Suppressor macrophage (primary cell): ENCODE data around the gene RALY.
A peak's percentile ranks its signal among the peaks of the same experiment; 100 is the strongest.

Source experiments
- DNase-seq, 4 experiments: peaks; one replicate each; pipeline ENCODE4 v3.0.0-alpha.2; 2020 to 2022

Gene RALY

GRCh38 chr20:33986560-33987216 is 7.0 kb upstream of the RALY start:
- DNase-seq, result no peak

- no peak for DNase-seq
These were observed 3.6 kb upstream of the RALY start for GRCh38 chr20:33990075-33990474.

DNA sequence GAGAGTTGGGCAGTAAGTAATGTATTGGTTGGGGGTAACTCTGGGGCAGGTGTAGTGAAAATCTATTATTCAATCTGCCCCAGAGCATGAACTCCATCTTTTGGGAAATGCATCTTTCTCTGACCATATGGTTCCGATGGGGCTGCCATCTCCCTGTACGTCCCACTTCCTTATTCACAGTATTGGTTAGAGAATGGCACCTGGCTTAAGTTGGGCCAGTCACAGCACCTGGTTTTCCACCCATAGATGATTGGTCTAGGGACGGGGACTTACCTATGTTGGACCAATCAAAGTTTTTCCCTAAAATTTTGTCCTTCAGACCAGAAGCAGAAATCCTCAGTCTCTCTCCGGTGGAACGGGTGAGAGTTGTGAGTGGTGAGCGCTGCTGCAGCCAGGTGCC is 2.2 kb upstream of the RALY start:
- DNase-seq, result no peak

DNA sequence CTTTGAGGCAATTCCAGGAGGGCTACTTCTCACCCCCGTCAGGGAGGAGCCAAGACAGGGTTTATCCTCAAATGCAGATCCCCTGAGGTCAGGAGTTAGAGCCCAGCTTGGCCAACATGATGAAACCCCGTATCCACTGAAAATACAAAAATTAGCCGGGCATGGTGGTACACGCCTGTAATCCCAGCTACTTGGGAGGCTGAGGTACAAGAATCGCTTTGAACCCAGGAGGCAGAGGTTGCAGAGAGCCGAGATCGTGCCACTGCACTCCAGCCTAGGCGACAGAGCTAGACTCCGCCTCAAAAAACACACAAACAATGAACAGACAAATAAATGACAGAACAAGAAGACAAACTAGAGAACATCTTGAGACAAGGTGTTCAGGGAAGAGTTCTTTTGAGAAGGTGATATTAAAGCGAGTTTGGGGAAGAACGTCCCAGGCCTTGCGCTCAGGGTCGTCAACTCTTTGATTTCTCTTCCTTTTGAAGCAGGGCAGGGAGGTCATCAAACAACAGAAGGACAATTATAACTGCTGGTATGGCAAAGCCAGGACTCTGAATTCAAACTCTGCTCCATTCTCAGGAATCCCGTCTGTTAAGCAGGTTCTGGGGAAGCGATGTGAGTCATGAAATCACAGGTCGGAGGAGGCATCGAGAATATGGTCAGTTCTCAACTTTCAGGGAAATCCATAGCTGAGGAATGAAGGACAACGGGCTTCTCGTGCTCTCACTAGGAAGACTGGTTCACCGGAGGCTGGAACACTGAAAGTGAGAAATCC is 1.4 kb upstream of the RALY start:
- peak; percentile 4 to 36 (median 30) for DNase-seq

GRCh38 chr20:33992923-33993575 is 662 bp upstream of the RALY start:
- DNase-seq, result peak; percentile 99 to 100 (median 99)

GRCh38 chr20:33994222-33994913 is 657 bp downstream of the RALY start:
- DNase-seq, result peak; percentile 86 to 94 (median 90)

DNA sequence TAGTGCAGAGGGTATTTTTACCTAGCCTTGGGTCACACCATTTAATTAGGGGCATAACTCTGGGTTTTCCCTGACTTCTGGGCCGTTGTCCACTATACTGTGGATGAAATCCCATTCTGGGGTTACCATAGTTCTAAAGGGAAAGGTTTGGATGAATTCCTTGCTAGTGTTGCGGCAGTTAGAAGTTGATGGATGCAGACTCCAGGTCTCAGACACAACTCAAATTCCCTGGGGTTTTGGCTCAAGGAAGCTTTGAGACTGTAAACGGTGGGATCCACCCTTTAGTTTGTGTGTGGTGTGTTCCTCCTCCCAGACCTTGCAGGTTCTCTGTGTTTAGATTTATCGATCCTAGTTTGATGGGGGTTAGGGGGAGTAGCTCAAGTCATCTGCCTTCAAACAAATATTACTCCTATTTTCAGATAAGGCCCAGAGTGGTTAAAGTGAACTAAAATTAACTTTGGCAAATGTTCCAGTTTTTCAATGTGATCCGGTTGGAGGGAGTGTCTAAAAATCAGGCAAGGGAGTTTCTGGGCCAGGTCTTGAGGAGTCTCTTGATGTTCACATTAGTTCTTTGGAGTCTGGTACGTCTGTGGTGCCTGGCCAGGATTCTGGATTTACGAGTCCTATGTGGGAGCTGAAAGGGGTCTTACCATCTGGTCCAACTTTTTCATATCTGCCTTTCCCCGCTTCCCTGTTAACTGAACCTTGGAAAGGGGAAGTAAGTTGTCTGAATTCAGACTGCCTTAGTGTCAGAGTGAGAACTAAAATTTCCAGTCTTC is 1.5 kb downstream of the RALY start:
- DNase-seq, result peak; percentile 32 to 67 (median 49)

DNA sequence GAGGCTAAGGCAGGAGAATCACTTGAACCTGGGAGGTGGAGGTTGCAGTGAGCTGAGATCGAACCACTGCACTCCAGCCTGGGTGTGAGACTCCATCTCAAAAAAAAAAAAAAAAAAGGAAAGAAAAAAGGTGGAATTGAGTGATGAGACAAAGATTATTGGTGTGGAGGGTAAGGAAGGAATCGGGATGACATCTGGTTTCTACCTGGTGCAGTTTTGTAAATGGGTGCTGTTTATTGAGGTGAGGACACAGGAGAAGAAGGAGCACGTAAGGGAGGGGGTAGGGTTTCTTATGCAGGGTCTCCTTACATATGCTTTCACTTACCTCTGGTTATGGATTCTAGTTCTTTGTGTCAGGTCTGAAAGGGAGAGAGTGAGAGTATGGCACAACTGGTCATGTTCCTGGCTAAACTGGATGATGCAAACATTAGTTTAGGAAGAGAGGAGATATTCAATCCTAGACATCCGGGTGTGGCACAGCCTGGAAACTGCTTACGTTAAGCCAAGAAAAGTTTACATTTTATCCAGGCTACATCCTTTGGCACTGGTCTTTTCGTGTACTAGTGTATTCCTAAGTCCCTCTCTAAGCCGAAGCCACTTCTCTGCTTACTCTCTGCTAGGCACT is 5.4 kb downstream of the RALY start:
- DNase-seq, result no peak

GRCh38 chr20:34001378-34001777 is 7.7 kb downstream of the RALY start:
- no peak for DNase-seq

DNA sequence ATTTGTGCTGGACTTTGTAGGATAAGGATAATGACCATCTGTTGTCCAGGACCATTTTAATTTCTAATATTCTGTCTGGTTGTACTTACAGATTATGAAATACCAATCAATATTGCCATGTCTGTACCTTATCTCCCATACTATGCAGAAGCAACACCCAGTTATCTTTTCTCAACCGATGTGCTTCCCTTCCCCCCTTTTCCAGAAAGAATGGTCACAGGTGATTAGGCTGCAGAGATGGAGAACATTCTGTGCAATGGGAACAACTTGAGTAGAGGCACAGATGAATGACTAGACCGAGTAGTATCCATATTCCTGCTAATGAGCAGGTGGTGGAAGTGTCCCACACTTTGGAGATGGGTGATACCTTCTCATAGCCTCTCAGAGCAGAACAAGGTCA is 10.5 kb downstream of the RALY start:
- no peak for DNase-seq

GRCh38 chr20:34004790-34005457 is 11.2 kb downstream of the RALY start:
- DNase-seq, result no peak

- no peak for DNase-seq
These were observed 12.9 kb downstream of the RALY start for GRCh38 chr20:34006619-34007018.

DNA sequence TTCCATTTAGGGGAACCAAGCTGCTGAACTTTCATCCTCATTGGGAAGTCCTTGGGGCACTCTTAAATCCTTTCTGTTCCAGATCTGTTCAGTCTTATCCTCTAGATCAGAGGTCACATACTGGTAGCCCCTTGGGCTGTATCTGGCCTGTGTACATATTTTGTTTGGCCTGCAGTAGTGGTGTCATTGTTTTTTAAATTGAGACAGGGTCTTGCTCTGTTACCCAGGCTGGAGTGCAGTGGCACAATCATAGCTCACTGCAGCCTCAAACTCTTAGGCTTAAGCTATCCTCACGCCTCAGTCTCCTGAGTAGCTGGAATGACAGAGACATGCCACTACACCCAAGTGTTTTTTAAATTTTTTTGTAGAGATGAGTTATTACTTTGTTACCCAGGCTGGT is 14.8 kb downstream of the RALY start:
- DNase-seq, result no peak

GRCh38 chr20:34010405-34010931 is 16.8 kb downstream of the RALY start:
- DNase-seq, result peak; percentile 43 to 75 (median 60)

GRCh38 chr20:34011275-34011674 is 17.6 kb downstream of the RALY start:
- DNase-seq, result no peak

GRCh38 chr20:34012330-34012729 is 18.6 kb downstream of the RALY start:
- DNase-seq, result no peak

GRCh38 chr20:34012735-34013134 is 19.0 kb downstream of the RALY start:
- no peak for DNase-seq

DNA sequence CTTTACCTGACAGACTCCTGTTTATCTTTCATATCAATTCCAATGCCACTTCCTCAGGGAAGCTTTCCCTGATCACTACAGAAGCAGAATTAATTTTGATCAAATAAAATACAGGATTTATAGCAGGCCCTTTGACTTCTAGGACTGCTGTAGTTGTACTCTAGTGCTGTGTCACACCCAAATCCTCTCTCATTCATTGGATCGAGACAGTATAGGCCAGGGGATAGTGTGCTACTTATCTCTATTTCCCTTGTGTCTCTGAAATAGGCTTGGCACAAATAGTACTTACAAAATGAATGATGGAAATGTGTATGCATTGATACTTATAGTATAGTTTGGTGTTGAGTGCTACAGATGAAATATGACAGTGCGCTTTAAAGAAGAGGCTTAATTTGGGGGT is 19.8 kb downstream of the RALY start:
- DNase-seq, result no peak

DNA sequence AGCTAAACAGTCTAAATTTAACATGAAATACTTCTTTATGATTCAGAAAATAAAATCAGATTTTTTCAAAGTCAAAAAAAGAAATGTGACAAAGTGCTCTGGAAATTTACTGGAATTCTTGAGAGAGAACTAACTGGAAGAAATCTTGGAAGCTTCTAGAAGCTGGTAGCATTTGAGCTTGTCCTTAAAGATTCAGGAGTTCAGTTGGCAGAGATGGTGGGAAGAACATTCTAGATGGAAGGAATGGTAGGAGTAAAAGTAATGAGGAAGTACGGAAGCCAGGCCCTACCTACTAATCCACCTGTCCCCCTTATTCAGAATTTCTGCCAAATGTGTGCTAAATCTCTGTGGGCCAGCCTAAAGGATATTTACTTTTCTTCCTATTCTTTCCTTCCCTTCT is 21.2 kb downstream of the RALY start:
- DNase-seq, result no peak

- DNase-seq, result no peak
These were observed 22.0 kb downstream of the RALY start for GRCh38 chr20:34015401-34016335.
